Endodermal cell (in vitro differentiated cells): Measurements from ENCODE around the gene SHROOM4. TPM values are rescaled to one million over a fixed set of nuclear protein-coding genes. Genes with fewer than 3 reads are reported as not detected.

Experiments used
- DNase-seq: peaks from one replicate; pipeline ENCODE4 v3.0.0-alpha.2; 2017
- H3K27ac ChIP-seq: 2 replicates; pipeline ENCODE4 v1.5.1; 2013; ENCODE audit warnings: mild to moderate bottlenecking, low read depth, low read length, moderate library complexity
- H3K27me3 ChIP-seq: 2 replicates; pipeline ENCODE4 v1.6.1; 2013; ENCODE audit warnings: mild to moderate bottlenecking, low read length, moderate library complexity; ENCODE audit not compliant: insufficient read depth, control insufficient read depth, poor library complexity, severe bottlenecking
- H3K36me3 ChIP-seq: 2 replicates; pipeline ENCODE4 v1.7.0; 2013; ENCODE audit warnings: mild to moderate bottlenecking, low read length, moderate library complexity; ENCODE audit not compliant: control insufficient read depth, insufficient read depth
- H3K4me1 ChIP-seq: one replicate; pipeline ENCODE4 v1.7.0; 2013; ENCODE audit warnings: low read length; ENCODE audit not compliant: control insufficient read depth, insufficient read depth
- H3K4me3 ChIP-seq: 2 replicates; pipeline ENCODE4 v1.5.1; 2013; ENCODE audit warnings: mild to moderate bottlenecking, low read length, moderate library complexity
- H3K9ac ChIP-seq: 2 replicates; pipeline ENCODE4 v1.6.1; 2013; ENCODE audit warnings: mild to moderate bottlenecking, low read length, moderate library complexity; ENCODE audit not compliant: poor library complexity, severe bottlenecking; ENCODE audit errors: extremely low read depth
- H3K9me3 ChIP-seq: 2 replicates; pipeline ENCODE4 v1.6.1; 2013; ENCODE audit warnings: mild to moderate bottlenecking, low read length, moderate library complexity; ENCODE audit not compliant: control insufficient read depth
- H3K27ac Mint-ChIP-seq: 2 replicates; pipeline ENCODE4 v1.8.0; 2020; ENCODE audit warnings: mixed read lengths
- H3K27me3 Mint-ChIP-seq: 2 replicates; pipeline ENCODE4 v1.8.0; 2021; ENCODE audit warnings: mild to moderate bottlenecking, mixed read lengths; ENCODE audit not compliant: insufficient read depth
- H3K36me3 Mint-ChIP-seq: 2 replicates; pipeline ENCODE4 v1.8.0; 2020; ENCODE audit warnings: low read depth, mixed read lengths
- H3K4me1 Mint-ChIP-seq: 2 replicates; pipeline ENCODE4 v1.8.0; 2020; ENCODE audit warnings: mixed read lengths
- H3K4me3 Mint-ChIP-seq: 2 replicates; pipeline ENCODE4 v1.8.0; 2020; ENCODE audit warnings: mild to moderate bottlenecking, moderate library complexity, mixed read lengths
- H3K9me3 Mint-ChIP-seq: 2 replicates; pipeline ENCODE4 v1.8.0; 2020; ENCODE audit warnings: mild to moderate bottlenecking, mixed read lengths
- WGBS, 2 experiments: methylation state at CpG; one replicate each; pipeline versions ENCODE4 v1.1.5 to v1.1.7; 2013; ENCODE audit warnings: missing lambda C conversion rate in 2 of 2, mixed read lengths in 1 of 2; ENCODE audit not compliant: insufficient coverage in 1 of 2, insufficient read length in 1 of 2; 5-methylcytosine and 5-hydroxymethylcytosine counted together
- total RNA-seq, 2 donors: library from RNA; stranded (reverse); fragmentation: NEBNext Ultra II Directional in 1 of 2; extraction: Animal tissue kit (Norgen Biotek cat#: 25700) in 1 of 2; gene quantifications; 2 replicates in 1 of 2; 3 replicates in 1 of 2; pipeline ENCODE4 v1.2.1, GENCODE V29; 2021
- TF ChIP-seq, protein P1 (sequence below): fragments of 200-600 bp; sonication (generic); conservative IDR thresholded peaks from 2 replicates; pipeline ENCODE4 v1.5.0; 2021; ENCODE audit warnings: antibody characterized with exemption, mild to moderate bottlenecking

Gene SHROOM4
- total RNA-seq, 2 donors from 2014 or later: 17.7 to 20.5 TPM

DNA sequence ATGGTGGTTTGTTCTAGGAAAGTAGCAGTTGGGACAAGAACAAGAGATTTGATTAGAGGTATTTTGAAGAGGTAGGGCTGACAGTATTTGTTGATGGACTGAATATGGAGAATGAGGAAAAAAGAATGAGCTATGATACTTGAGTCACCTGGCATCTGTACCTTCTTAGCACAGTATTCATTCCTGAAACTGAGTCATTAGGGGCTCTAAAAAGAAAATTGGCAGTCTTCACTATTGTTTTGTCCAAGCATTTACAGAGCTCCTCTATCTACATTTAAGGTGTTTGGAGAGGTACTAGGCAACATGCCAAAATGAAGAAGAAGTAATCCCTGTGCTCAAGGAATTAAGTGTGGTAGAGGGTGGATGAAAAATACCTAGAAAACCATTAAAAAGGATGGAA lies 165.8 kb downstream of the SHROOM4 start:
- Histone ChIP-seq H3K9ac (no peak overlapping the region), H3K36me3 (no peaks in the 10 kb centered on the region)

DNA sequence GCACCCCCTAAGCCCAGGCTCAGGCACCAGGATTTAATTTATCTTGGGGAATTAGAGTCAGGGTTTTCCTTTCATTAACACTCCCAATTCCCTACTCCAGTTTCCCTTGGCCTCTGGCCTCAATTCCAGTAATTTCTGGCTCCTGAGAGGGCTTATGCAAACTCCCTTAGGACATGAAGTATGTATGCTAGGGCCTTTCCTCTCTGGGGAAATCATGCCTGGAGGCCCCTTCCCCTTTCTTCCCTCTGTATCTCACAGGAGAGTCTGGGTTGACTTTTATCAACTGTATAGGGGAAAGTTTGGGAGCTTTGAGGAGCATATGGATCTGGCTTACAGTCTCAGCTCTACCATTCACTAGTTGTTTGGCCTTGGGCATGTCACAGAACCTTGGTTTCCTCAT lies 169.5 kb downstream of the SHROOM4 start:
- Histone ChIP-seq H3K27ac (no peak overlapping the region), H3K9me3 (no peaks in the 10 kb centered on the region), H3K9ac (no peak overlapping the region), H3K4me3 (no peak overlapping the region), H3K27me3 (no peaks in the 10 kb centered on the region), H3K4me1 (peaks cover 2% of the 10 kb centered on the region), H3K36me3 (no peaks in the 10 kb centered on the region)
- peaks cover 19% of the 10 kb centered on the region for H3K4me1 Mint-ChIP-seq
- no peak for DNase-seq
- H3K27ac Mint-ChIP-seq: no peak overlapping the region
- no peak overlapping the region for H3K4me3 Mint-ChIP-seq
- H3K27me3 Mint-ChIP-seq: no peaks in the 10 kb centered on the region
- TF ChIP-seq, protein P1, sequence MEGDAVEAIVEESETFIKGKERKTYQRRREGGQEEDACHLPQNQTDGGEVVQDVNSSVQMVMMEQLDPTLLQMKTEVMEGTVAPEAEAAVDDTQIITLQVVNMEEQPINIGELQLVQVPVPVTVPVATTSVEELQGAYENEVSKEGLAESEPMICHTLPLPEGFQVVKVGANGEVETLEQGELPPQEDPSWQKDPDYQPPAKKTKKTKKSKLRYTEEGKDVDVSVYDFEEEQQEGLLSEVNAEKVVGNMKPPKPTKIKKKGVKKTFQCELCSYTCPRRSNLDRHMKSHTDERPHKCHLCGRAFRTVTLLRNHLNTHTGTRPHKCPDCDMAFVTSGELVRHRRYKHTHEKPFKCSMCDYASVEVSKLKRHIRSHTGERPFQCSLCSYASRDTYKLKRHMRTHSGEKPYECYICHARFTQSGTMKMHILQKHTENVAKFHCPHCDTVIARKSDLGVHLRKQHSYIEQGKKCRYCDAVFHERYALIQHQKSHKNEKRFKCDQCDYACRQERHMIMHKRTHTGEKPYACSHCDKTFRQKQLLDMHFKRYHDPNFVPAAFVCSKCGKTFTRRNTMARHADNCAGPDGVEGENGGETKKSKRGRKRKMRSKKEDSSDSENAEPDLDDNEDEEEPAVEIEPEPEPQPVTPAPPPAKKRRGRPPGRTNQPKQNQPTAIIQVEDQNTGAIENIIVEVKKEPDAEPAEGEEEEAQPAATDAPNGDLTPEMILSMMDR: no peak
- peaks cover 50% of the 10 kb centered on the region for H3K9me3 Mint-ChIP-seq
- no peaks in the 10 kb centered on the region for H3K36me3 Mint-ChIP-seq

More for the DNA sequence above, 165.8 kb downstream of the SHROOM4 start:
- Mint-ChIP-seq H3K27me3 (no peaks in the 10 kb centered on the region), H3K9me3 (peaks cover 46% of the 10 kb centered on the region), H3K4me3 (no peak overlapping the region), H3K4me1 (peaks cover 19% of the 10 kb centered on the region), H3K36me3 (no peaks in the 10 kb centered on the region), H3K27ac (no peak overlapping the region)
- peaks cover 2% of the 10 kb centered on the region for H3K4me1 ChIP-seq
- H3K27ac ChIP-seq: no peak overlapping the region
- TF ChIP-seq, protein P1: no peak
- H3K9me3 ChIP-seq: no peaks in the 10 kb centered on the region
- no peak overlapping the region for H3K4me3 ChIP-seq
- no peaks in the 10 kb centered on the region for H3K27me3 ChIP-seq
- DNase-seq: no peak

DNA sequence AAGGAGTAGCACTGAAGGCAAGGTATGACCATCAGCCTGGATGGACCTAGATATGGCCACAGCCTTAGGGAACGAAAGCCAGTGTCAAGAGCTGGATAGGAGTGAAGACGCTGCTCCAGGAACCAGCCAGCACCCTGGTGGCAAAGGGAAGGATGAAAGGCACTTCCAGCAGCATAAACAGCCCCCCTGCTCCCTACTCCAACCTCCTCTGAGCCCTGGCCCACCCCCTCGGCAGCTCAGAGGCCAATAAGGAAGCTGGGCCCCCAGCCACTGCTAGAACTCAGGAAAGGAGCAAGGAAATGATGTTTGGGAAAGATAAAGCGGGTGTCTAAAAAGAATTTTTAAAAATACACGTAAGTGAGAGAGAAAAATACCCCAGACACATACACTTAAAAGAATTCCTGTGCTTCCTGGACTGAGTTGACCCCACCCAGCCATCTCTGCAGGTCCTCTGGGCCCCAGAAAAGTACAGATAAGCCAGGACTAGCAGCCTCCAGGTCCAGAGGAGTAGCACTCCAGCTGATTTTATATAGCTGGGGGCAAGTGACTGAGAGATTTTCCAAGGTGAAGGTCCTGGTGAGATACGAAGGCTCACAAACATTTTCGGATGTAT lies 170.4 kb downstream of the SHROOM4 start:
- no peaks in the 10 kb centered on the region for H3K27me3 ChIP-seq
- H3K4me1 ChIP-seq: peaks cover 2% of the 10 kb centered on the region
- no peak overlapping the region for H3K9ac ChIP-seq
- H3K9me3 Mint-ChIP-seq: peaks cover 52% of the 10 kb centered on the region
- no peak overlapping the region for H3K27ac Mint-ChIP-seq
- no peaks in the 10 kb centered on the region for H3K36me3 ChIP-seq
- DNase-seq: no peak
- H3K4me1 Mint-ChIP-seq: peaks cover 23% of the 10 kb centered on the region
- no peaks in the 10 kb centered on the region for H3K27me3 Mint-ChIP-seq
- no peak overlapping the region for H3K4me3 Mint-ChIP-seq
- TF ChIP-seq, protein P1: no peak
- WGBS, 2 experiments: 85 to 100% methylated on average over 1 to 3 of the region's 7 CpGs
- H3K36me3 Mint-ChIP-seq: no peaks in the 10 kb centered on the region
- H3K27ac ChIP-seq: no peak overlapping the region
- H3K9me3 ChIP-seq: no peaks in the 10 kb centered on the region
- no peak overlapping the region for H3K4me3 ChIP-seq
